Ectodermal cell (in vitro differentiated cells): ENCODE data around the gene ADRA2C.

ENCODE experiments used
- H3K27ac ChIP-seq: 2 replicates; pipeline ENCODE4 v1.7.0; 2013; ENCODE audit warnings: mild to moderate bottlenecking, low read depth, low read length; ENCODE audit not compliant: insufficient read depth, poor library complexity, severe bottlenecking
- H3K27me3 ChIP-seq: 2 replicates; pipeline ENCODE4 v1.7.0; 2013; ENCODE audit warnings: mild to moderate bottlenecking, low read length; ENCODE audit not compliant: insufficient read depth, control insufficient read depth, poor library complexity, severe bottlenecking
- H3K36me3 ChIP-seq: one replicate; pipeline ENCODE4 v1.7.0; 2013; ENCODE audit warnings: low read length; ENCODE audit not compliant: control insufficient read depth, insufficient read depth
- H3K4me1 ChIP-seq: one replicate; pipeline ENCODE4 v1.7.0; 2013; ENCODE audit warnings: low read length; ENCODE audit not compliant: control insufficient read depth, insufficient read depth
- H3K4me3 ChIP-seq: 2 replicates; pipeline ENCODE4 v1.7.0; 2013; ENCODE audit warnings: low read depth, low read length, control low read depth; ENCODE audit not compliant: insufficient read depth
- H3K9me3 ChIP-seq: 2 replicates; pipeline ENCODE4 v1.7.0; 2013; ENCODE audit warnings: mild to moderate bottlenecking, low read length, moderate library complexity; ENCODE audit not compliant: control insufficient read depth
- WGBS, 2 experiments: methylation state at CpG; one replicate each; pipeline ENCODE4 v1.1.7; 2013; ENCODE audit warnings: missing lambda C conversion rate in 2 of 2; 5-methylcytosine and 5-hydroxymethylcytosine counted together

ADRA2C gene

DNA sequence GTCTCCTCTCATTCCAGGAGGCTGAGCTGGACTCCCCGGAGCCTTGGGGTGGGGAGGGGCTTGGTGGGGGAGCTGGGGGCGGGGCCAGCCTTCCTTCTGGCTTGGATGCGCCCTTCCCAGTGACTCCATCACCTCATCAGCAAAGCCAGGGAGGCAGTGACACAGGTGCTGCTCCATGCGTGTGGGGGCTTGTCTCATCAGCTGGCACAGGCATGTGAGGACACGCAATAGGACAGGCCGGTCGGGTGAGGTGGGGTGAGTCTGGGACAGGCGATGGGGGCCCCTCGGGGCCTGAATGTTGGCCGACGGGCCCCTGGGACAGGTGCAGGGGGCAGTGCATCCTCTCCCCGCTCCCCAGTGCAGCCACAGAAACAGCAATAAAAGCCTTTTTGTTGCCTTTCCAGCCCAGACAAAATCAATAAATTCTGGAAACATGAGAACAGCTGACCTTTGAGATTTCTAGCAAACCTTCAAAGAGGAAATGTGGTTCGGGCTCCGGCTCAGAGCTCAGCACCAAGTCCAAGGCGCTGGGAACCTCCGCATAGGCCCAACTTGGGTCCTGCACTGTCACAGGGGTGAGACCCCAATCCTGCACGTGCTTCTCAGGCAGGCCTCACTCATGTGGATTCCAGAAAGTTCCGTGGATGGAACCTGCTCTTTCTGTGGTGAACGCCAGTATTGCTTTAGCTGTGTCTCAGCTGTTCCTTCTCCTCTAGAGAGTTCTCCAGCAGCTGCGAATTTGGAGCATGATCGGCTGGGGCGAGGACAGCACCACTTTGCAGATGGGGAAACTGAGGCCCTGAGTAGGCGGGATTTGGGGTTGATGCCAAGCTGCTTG lies 18.5 kb downstream of the ADRA2C start:
- H3K27ac ChIP-seq = no peak overlapping the region
- no peaks in the 10 kb centered on the region for H3K36me3 ChIP-seq
- H3K9me3 ChIP-seq = no peaks in the 10 kb centered on the region
- H3K27me3 ChIP-seq = no peaks in the 10 kb centered on the region
- no peak overlapping the region for H3K4me3 ChIP-seq
- H3K4me1 ChIP-seq = no peaks in the 10 kb centered on the region
- 85 to 86% methylated on average over 23 of the region's 23 CpGs for WGBS, 2 experiments

DNA sequence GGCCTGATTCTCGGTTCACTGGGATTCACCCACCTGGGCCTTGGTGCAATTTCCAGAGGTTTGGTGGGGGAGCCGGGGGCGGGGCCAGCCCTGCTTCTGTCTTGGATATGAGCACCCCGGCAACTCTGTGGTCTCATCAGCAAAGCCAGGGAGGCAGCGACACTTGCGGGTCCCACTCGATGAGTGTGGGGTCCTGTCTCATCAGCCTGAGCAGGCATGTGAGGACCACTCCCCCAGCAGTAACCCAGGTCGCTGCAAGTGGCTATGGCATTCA lies 19.0 kb downstream of the ADRA2C start:
- H3K27ac ChIP-seq = no peak overlapping the region
- no peak overlapping the region for H3K4me3 ChIP-seq
- WGBS, 2 experiments = 94 to 97% methylated on average over 8 of the region's 8 CpGs
- H3K9me3 ChIP-seq = no peaks in the 10 kb centered on the region
- no peaks in the 10 kb centered on the region for H3K4me1 ChIP-seq
- H3K36me3 ChIP-seq = no peaks in the 10 kb centered on the region
- H3K27me3 ChIP-seq = no peaks in the 10 kb centered on the region

DNA sequence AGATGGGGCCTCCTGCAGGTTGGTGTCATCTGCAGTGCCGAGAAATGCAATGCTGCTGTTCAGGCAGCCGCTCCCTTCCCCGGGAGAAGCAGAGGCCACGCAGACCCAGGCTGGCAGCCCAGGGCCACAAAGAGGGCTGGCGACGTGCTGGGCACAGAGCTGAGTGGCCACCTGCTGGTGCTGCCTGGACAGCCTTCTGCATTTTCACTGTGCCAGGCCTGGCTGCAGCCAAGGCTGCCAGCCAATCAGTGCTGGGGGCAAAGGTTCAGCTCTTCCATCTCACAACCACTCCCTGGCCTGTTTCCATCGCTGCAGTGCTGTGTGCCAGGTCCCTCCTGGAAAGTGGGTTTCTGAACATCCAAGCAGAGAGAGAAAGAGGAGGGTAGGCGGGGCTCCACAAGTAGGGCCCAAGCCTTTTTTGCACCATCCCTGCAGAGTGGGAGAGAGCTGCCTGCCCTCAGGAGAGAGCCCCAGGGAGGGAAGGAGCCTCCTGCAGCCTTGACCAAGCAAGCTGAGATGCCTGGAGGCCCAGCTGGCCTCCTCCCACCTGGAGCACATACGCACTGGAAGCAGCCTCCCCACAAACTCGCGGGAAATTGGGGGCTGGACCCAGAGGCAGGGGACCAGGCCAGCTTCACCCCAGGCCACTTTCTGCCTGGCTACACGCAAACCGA lies 20.1 kb downstream of the ADRA2C start:
- no peaks in the 10 kb centered on the region for H3K4me1 ChIP-seq
- WGBS, 2 experiments = 88 to 91% methylated on average over 13 of the region's 13 CpGs

DNA sequence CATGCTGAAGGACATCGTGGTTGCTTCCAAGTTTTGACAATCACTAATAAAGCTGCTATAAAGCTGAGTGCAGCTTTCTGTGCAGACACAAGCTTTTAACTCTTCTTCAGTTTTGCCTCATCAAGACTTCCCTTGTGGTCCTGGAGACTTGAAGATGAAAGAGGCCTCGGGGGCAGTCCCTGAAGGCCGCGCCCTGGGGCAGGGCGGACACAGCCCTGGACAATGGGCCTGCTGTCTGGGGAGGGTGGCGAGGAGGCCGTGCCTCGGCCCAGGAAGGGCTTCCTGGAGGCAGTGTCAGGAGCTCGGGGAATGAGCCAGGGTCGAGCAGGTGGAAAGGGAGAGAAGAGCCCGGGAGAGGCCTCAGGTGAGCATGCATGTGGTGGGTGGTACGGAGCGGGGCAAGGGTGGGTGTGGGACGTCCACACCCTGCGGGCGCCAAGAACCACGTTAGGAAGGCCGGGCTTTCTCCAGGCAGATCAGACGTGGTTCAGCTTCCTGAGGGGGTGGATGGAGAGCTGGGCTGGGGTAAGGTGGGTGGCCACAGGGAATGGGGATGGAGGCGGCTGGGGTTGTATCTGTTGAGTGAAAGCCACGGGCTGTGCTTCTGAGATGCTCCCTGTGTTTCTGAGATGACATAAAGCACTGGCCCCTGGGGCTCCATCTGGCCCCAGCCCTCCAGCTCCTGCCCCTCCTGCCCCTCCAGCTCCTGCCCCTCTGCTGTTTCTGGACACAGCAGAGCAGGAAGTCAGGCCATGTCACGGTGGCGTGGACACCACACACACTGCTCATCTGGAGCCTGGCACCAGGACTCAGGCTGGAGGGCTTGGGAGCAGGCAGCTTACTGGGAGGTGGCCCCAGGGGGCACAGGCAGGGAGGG lies 21.5 kb downstream of the ADRA2C start:
- Histone ChIP-seq H3K4me1 (no peaks in the 10 kb centered on the region), H3K4me3 (no peak overlapping the region), H3K36me3 (no peaks in the 10 kb centered on the region), H3K27me3 (peaks cover 5% of the 10 kb centered on the region), H3K27ac (no peak overlapping the region), H3K9me3 (no peaks in the 10 kb centered on the region)
- 88 to 93% methylated on average over 23 of the region's 23 CpGs for WGBS, 2 experiments

More for the DNA sequence above, 20.1 kb downstream of the ADRA2C start:
- Histone ChIP-seq H3K27me3 (no peaks in the 10 kb centered on the region), H3K27ac (no peak overlapping the region), H3K36me3 (no peaks in the 10 kb centered on the region), H3K4me3 (no peak overlapping the region), H3K9me3 (no peaks in the 10 kb centered on the region)

GRCh38 chr4:3788366-3788660 lies 22.1 kb downstream of the ADRA2C start:
- H3K27me3 ChIP-seq = peaks cover 5% of the 10 kb centered on the region
- no peaks in the 10 kb centered on the region for H3K4me1 ChIP-seq
- no peak overlapping the region for H3K27ac ChIP-seq
- no peak overlapping the region for H3K4me3 ChIP-seq
- no peaks in the 10 kb centered on the region for H3K36me3 ChIP-seq
- WGBS, 2 experiments = 91% methylated on average over 13 of the region's 13 CpGs
- no peaks in the 10 kb centered on the region for H3K9me3 ChIP-seq

- H3K9me3 ChIP-seq = no peaks in the 10 kb centered on the region
- no peaks in the 10 kb centered on the region for H3K36me3 ChIP-seq
- WGBS, 2 experiments = 80% methylated on average over 9 of the region's 9 CpGs
- H3K27ac ChIP-seq = no peak overlapping the region
- H3K4me3 ChIP-seq = no peak overlapping the region
- H3K4me1 ChIP-seq = no peaks in the 10 kb centered on the region
- H3K27me3 ChIP-seq = peaks cover 5% of the 10 kb centered on the region
Measured at GRCh38 chr4:3789587-3789986, 23.4 kb downstream of the ADRA2C start.

GRCh38 chr4:3790006-3790561 lies 23.9 kb downstream of the ADRA2C start:
- peaks cover 5% of the 10 kb centered on the region for H3K27me3 ChIP-seq
- WGBS, 2 experiments = 92 to 93% methylated on average over 13 of the region's 13 CpGs
- H3K4me3 ChIP-seq = no peak overlapping the region
- no peaks in the 10 kb centered on the region for H3K36me3 ChIP-seq
- no peaks in the 10 kb centered on the region for H3K9me3 ChIP-seq
- H3K4me1 ChIP-seq = no peaks in the 10 kb centered on the region
- no peak overlapping the region for H3K27ac ChIP-seq

DNA sequence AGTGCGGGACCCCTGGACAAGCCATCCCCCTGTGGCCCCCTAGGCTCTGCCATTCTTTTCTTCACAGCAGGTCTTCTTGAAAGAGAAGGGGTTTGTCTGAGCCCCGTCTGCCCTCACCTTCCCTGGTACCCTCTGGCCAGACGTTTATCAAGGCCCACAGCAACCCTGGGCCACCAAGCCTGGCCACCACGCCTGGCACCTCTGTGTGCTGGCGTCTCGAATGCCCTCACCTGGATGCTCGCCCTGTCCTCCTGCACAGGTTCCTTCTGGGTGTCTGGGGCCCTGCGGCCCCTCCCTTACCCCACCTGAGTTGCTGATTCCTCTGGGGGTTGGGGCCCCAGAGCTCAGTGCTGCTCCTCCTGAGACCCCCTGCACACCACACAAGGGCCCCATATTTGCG lies 25.1 kb downstream of the ADRA2C start:
- H3K27me3 ChIP-seq = peaks cover 5% of the 10 kb centered on the region
- no peaks in the 10 kb centered on the region for H3K36me3 ChIP-seq
- WGBS, 2 experiments = 86 to 88% methylated on average over 9 of the region's 9 CpGs
- H3K9me3 ChIP-seq = no peaks in the 10 kb centered on the region
- no peak overlapping the region for H3K27ac ChIP-seq
- H3K4me3 ChIP-seq = no peak overlapping the region
- no peaks in the 10 kb centered on the region for H3K4me1 ChIP-seq

DNA sequence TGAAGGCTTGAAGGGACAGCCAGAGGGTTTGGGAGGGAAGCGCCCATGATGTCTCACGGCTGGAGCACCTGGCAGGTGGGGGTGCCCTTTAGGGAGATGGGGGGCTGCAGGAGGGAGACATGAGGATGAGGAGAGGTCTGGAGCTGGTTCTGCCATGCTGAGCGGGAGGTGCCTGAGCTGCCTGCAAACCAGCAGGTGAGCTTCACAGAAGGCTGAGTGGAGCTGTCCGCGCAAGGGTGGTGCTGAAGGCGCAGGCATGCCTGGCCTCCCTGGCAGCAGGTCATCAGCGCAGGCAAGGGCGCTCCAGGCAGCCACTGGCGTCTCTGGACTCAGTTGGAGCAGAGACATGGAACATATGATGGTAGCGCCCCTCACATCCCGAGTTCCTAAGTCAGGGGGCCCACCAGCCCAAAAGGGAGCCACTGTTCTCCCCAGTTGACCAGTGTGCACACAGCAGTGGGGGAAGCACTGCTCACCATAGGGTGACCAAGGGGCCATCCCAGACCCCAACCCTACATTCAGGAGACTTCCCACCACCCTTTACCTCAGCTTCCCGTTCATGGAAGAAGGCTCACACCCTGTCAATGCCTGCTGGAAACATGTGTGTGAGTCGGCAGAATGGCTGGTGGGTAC lies 25.8 kb downstream of the ADRA2C start:
- Histone ChIP-seq H3K27me3 (peaks cover 5% of the 10 kb centered on the region), H3K9me3 (no peaks in the 10 kb centered on the region), H3K36me3 (no peaks in the 10 kb centered on the region), H3K4me1 (no peaks in the 10 kb centered on the region), H3K27ac (no peak overlapping the region), H3K4me3 (no peak overlapping the region)
- WGBS, 2 experiments = 19 to 21% methylated on average over 13 of the region's 13 CpGs
